ELF-1 (cell line): ENCODE results near the gene POFUT1.
"Not testable (repeated sequence)": the region's sequence is repeated elsewhere in the genome, so short reads cannot be mapped to it uniquely, and the experiment has no call there.

Experiments
- DNase-seq: peaks from one replicate; pipeline ENCODE4 v3.0.0-alpha.2; 2016; ENCODE audit warnings: low read depth, low spot score

Gene POFUT1

GRCh38 chr20:32207626-32208498, at the start of gene POFUT1, which contains the start of gene PLAGL2:
TSS of gene POFUT1 (plus strand) at chr20:32207880. CDS start at chr20:32207942, 62 bp downstream.
TSS of gene PLAGL2 (minus strand) at chr20:32207743. CDS start at chr20:32202178, 5,565 bp downstream.
- DNase-seq = peak; percentile 82

GRCh38 chr20:32158351-32158750, 49.3 kb upstream of the POFUT1 start:
- DNase-seq = no peak

- no peak for DNase-seq
Observed at GRCh38 chr20:32158943-32159660, 48.6 kb upstream of the POFUT1 start.

GRCh38 chr20:32159766-32160221, 47.9 kb upstream of the POFUT1 start:
- DNase-seq = no peak

GRCh38 chr20:32160341-32160740, 47.3 kb upstream of the POFUT1 start:
- DNase-seq = no peak

GRCh38 chr20:32162351-32162750, 45.3 kb upstream of the POFUT1 start:
- no peak for DNase-seq

GRCh38 chr20:32163951-32164350, 43.7 kb upstream of the POFUT1 start:
- DNase-seq = no peak

GRCh38 chr20:32164984-32165735, 42.5 kb upstream of the POFUT1 start:
- no peak for DNase-seq

- no peak for DNase-seq
Observed at GRCh38 chr20:32165836-32166545, 41.7 kb upstream of the POFUT1 start.

GRCh38 chr20:32167552-32167951, 40.1 kb upstream of the POFUT1 start:
- no peak for DNase-seq

- peak; percentile 57 for DNase-seq
Observed at GRCh38 chr20:32168184-32168910, 39.3 kb upstream of the POFUT1 start.

GRCh38 chr20:32177696-32178095, 30.0 kb upstream of the POFUT1 start:
- not testable (repeated sequence) for DNase-seq

- DNase-seq = no peak
Observed at GRCh38 chr20:32179515-32179914, 28.2 kb upstream of the POFUT1 start.

- no peak for DNase-seq
Observed at GRCh38 chr20:32179934-32180333, 27.7 kb upstream of the POFUT1 start.

- DNase-seq = no peak
Observed at GRCh38 chr20:32181606-32182005, 26.1 kb upstream of the POFUT1 start.

GRCh38 chr20:32183947-32184635, 23.6 kb upstream of the POFUT1 start:
- no peak for DNase-seq

- DNase-seq = no peak
Observed at GRCh38 chr20:32184961-32185603, 22.6 kb upstream of the POFUT1 start.

GRCh38 chr20:32186506-32186905, 21.2 kb upstream of the POFUT1 start:
- no peak for DNase-seq

- DNase-seq = no peak
Observed at GRCh38 chr20:32188376-32189122, 19.1 kb upstream of the POFUT1 start.
